Measurements from ENCODE around the gene CDC42SE2.

DNA sequence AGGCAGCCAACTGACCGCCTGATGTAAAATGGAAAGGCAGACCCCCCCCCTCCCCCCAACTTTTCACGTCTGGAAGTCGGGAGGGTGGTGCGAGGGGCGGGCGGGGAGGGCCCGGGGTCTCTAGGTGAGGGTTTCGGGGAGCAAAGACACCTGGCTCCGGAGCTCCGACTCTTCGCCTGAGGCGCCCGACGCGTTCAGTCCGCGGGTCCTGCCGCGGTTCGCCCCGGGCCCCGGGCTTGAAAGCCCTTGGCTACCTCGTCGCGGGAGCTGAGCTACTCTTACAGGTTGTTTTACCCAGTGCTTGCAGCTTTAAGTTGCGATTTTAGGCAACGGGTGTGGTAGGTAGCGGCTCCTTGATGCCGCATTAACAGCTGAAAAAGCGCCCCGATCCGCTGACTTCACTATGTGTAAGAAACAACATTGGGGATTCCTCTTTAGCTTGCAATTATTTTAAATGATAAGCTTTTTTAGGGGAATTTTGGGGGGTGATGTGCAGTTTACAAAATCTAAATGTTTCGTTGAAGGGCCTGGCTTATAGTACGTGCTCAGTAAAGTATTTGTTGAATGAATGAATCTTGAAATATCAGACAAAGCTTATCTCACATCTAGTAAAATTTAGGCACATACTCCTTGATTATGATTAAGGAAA is 722 bp downstream of the CDC42SE2 start:
- TF ChIP-seq CTCF (conservative IDR thresholded peaks at IDR 0.05; ENCODE audit: low read depth, low read length) (no peak), NFE2L2 (IDR thresholded peaks at IDR 0.05; ENCODE audit: low read depth, low read length) (no peak)
